DND-41 (cell line): Measurements from ENCODE around the gene CLCNKB.

Experiments used
- ATAC-seq: fragments of 200-7000 bp; cut with Tn5 transposase; 3 replicates; pipeline ENCODE4 v1.9.1; 2021; ENCODE audit warnings: low read depth; ENCODE audit not compliant: insufficient read depth
- DNase-seq: peaks from one replicate; pipeline ENCODE4 v3.0.0-alpha.2; 2020
- H2AFZ ChIP-seq: 2 replicates; pipeline ENCODE4 v1.6.0; 2012; ENCODE audit warnings: low read depth, low read length
- H3K27ac ChIP-seq: 2 replicates; pipeline ENCODE4 v1.5.1; 2012; ENCODE audit warnings: low read length, inconsistent platforms
- H3K27me3 ChIP-seq: fragments of 200-600 bp; sonication (generic); 2 replicates; pipeline ENCODE4 v1.6.0; 2012; ENCODE audit warnings: low read length, mild to moderate bottlenecking, inconsistent platforms; ENCODE audit not compliant: insufficient read depth, poor library complexity
- H3K36me3 ChIP-seq: 2 replicates; pipeline ENCODE4 v1.5.1; 2012; ENCODE audit warnings: low read length, inconsistent platforms; ENCODE audit not compliant: insufficient read depth
- H3K4me1 ChIP-seq: 2 replicates; pipeline ENCODE4 v1.5.1; 2012; ENCODE audit warnings: mild to moderate bottlenecking, low read length; ENCODE audit not compliant: insufficient read depth
- H3K4me2 ChIP-seq: 2 replicates; pipeline ENCODE4 v1.6.0; 2012; ENCODE audit warnings: mild to moderate bottlenecking, moderate library complexity, low read length, inconsistent platforms; ENCODE audit not compliant: insufficient read depth
- H3K4me3 ChIP-seq, 2 experiments: fragments of 200-600 bp in 1 of 2; shearing (Covaris generic) in 1 of 2; 2 replicates each; pipeline ENCODE4 v1.5.1; 2012 to 2016; ENCODE audit warnings: inconsistent platforms in 2 of 2, low read length in 2 of 2, mild to moderate bottlenecking in 2 of 2, low read depth in 1 of 2, moderate library complexity in 1 of 2
- H3K79me2 ChIP-seq: 2 replicates; pipeline ENCODE4 v1.6.0; 2012; ENCODE audit warnings: low read length, inconsistent platforms; ENCODE audit not compliant: insufficient read depth
- H3K9ac ChIP-seq: 2 replicates; pipeline ENCODE4 v1.6.0; 2012; ENCODE audit warnings: low read depth, mild to moderate bottlenecking, inconsistent platforms, low read length, moderate library complexity
- H3K9me3 ChIP-seq: 2 replicates; pipeline ENCODE4 v1.5.1; 2012; ENCODE audit warnings: low read length, moderate library complexity, mild to moderate bottlenecking, inconsistent platforms; ENCODE audit not compliant: insufficient read depth, severe bottlenecking
- H4K20me1 ChIP-seq: 2 replicates; pipeline ENCODE4 v1.6.0; 2012; ENCODE audit warnings: low read length; ENCODE audit not compliant: insufficient read depth
- EZH2 ChIP-seq: IDR thresholded peaks from 3 replicates; pipeline ENCODE4 v1.6.1; 2012; ENCODE audit warnings: borderline replicate concordance, low read depth, mild to moderate bottlenecking, moderate library complexity, low read length, inconsistent platforms; ENCODE audit not compliant: severe bottlenecking
- TF ChIP-seq, protein P1 (sequence below): IDR thresholded peaks from 2 replicates; pipeline ENCODE4 v1.5.1; 2012; ENCODE audit warnings: borderline replicate concordance, low read length, moderate library complexity, mild to moderate bottlenecking; ENCODE audit not compliant: poor library complexity, severe bottlenecking; ENCODE audit errors: extremely low read depth

The CLCNKB gene

GRCh38 chr1:16015960-16016901, 27.4 kb upstream of the CLCNKB start:
- DNase-seq = no peak
- no peaks in the 10 kb centered on the region for H3K79me2 ChIP-seq
- H3K4me3 ChIP-seq = no peak overlapping the region
- H3K9me3 ChIP-seq = no peaks in the 10 kb centered on the region
- H3K9ac ChIP-seq = no peak overlapping the region
- H3K36me3 ChIP-seq = no peaks in the 10 kb centered on the region
- H3K4me1 ChIP-seq = no peaks in the 10 kb centered on the region
- H2AFZ ChIP-seq = no peak overlapping the region
- no peak overlapping the region for H3K27ac ChIP-seq
- H4K20me1 ChIP-seq = peaks cover 6% of the 10 kb centered on the region; the same call in 1 of the 2 replicates
- TF ChIP-seq EZH2 = no peak
- TF ChIP-seq, protein P1, sequence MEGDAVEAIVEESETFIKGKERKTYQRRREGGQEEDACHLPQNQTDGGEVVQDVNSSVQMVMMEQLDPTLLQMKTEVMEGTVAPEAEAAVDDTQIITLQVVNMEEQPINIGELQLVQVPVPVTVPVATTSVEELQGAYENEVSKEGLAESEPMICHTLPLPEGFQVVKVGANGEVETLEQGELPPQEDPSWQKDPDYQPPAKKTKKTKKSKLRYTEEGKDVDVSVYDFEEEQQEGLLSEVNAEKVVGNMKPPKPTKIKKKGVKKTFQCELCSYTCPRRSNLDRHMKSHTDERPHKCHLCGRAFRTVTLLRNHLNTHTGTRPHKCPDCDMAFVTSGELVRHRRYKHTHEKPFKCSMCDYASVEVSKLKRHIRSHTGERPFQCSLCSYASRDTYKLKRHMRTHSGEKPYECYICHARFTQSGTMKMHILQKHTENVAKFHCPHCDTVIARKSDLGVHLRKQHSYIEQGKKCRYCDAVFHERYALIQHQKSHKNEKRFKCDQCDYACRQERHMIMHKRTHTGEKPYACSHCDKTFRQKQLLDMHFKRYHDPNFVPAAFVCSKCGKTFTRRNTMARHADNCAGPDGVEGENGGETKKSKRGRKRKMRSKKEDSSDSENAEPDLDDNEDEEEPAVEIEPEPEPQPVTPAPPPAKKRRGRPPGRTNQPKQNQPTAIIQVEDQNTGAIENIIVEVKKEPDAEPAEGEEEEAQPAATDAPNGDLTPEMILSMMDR = no peak
- no peak overlapping the region for H3K4me2 ChIP-seq
- ATAC-seq = no peak
- peaks cover 12% of the 10 kb centered on the region for H3K27me3 ChIP-seq

- no peaks in the 10 kb centered on the region for H3K79me2 ChIP-seq
- H3K9ac ChIP-seq = no peak overlapping the region
- no peak for DNase-seq
- no peak overlapping the region for H3K4me3 ChIP-seq
- H3K27ac ChIP-seq = no peak overlapping the region
- H4K20me1 ChIP-seq = peaks cover 6% of the 10 kb centered on the region
- H2AFZ ChIP-seq = no peak overlapping the region
- H3K36me3 ChIP-seq = no peaks in the 10 kb centered on the region
- no peak overlapping the region for H3K4me2 ChIP-seq
- ATAC-seq = no peak
- no peaks in the 10 kb centered on the region for H3K9me3 ChIP-seq
- H3K4me1 ChIP-seq = no peaks in the 10 kb centered on the region
- TF ChIP-seq, protein P1 = no peak
- no peak for TF ChIP-seq EZH2
- peaks cover 17% of the 10 kb centered on the region for H3K27me3 ChIP-seq
These were observed 26.5 kb upstream of the CLCNKB start for GRCh38 chr1:16017076-16017460.

- Histone ChIP-seq H3K9ac (no peak within 1 kb of the TSS), H3K4me1 (no peaks in the 10 kb centered on the region), H3K79me2 (no peaks in the 10 kb centered on the region), H3K9me3 (no peaks in the 10 kb centered on the region), H3K27me3 (peaks cover 17% of the 10 kb centered on the region), H3K27ac (no peak within 1 kb of the TSS), H2AFZ (no peak within 1 kb of the TSS), H3K36me3 (no peaks in the 10 kb centered on the region), H3K4me2 (no peak within 1 kb of the TSS), H4K20me1 (peaks cover 6% of the 10 kb centered on the region), H3K4me3 (no peak within 1 kb of the TSS)
- DNase-seq (no peak), ATAC-seq (no peak)
- TF ChIP-seq EZH2 = no peak
- TF ChIP-seq, protein P1 = no peak
These were observed 25.9 kb upstream of the CLCNKB start, which contains the start of gene HSPB7 for GRCh38 chr1:16017461-16018303. HSPB7 (minus strand) TSS chr1:16018043; CDS start chr1:16017963, 80 bp downstream.
